A549 (cell line): ENCODE measurements around the gene C4orf17. TPM values are rescaled to one million over a fixed set of nuclear protein-coding genes. Genes with fewer than 3 reads are reported as not detected.

Experiments
- ATAC-seq, 2 experiments: fragments of 200-7000 bp in 1 of 2; fragments of >200 bp in 1 of 2; cut with Nextera tagmentation in 1 of 2; cut with Tn5 transposase in 1 of 2; 3 replicates each; pipeline versions ENCODE4 v1.8.0 to v1.9.1; 2018 to 2020; ENCODE audit warnings: mild to moderate bottlenecking in 1 of 2, moderate library complexity in 1 of 2
- CTCF ChIA-PET: fragments of 300-600 bp; sonication (Branson Sonifier 250); formaldehyde crosslinking; extraction: SDS; loops from one replicate; lab custom pipeline; 2021; ENCODE audit warnings: antibody characterized with exemption, inconsistent platforms; lab: Yijun Ruan, JAX
- POLR2A ChIA-PET: fragments of 350-600 bp; formaldehyde crosslinking; extraction: SDS; loops from one replicate; lab custom pipeline; 2021; ENCODE audit warnings: antibody characterized with exemption, inconsistent platforms; lab: Yijun Ruan, JAX
- DNase-seq, 2 experiments: peaks; one replicate each; pipeline versions ENCODE4 v3.0.0 to v3.0.0-alpha.2; 2011 to 2016; ENCODE audit warnings: low read depth in 1 of 2, low spot score in 1 of 2
- FAIRE-seq: peaks from 2 replicates; lab custom pipeline; 2011; peaks lifted over from hg19 to GRCh38; lab: Jason Lieb, UNC
- H3K27ac ChIP-seq, 2 experiments: fragments of >200 bp; sonication (Bioruptor Twin); formaldehyde crosslinking; 3 replicates each; pipeline ENCODE4 v1.5.1; 2016 to 2017
- H3K4me1 ChIP-seq: fragments of >200 bp; sonication (Bioruptor Twin); formaldehyde crosslinking; 3 replicates; pipeline ENCODE4 v1.6.1; 2016
- H3K4me2 ChIP-seq: fragments of >200 bp; sonication (Bioruptor Twin); formaldehyde crosslinking; 3 replicates; pipeline ENCODE4 v1.6.1; 2016
- H3K4me3 ChIP-seq: fragments of >200 bp; sonication (Bioruptor Twin); formaldehyde crosslinking; 3 replicates; pipeline ENCODE4 v1.5.1; 2016
- H3K9me3 ChIP-seq: fragments of >200 bp; sonication (Bioruptor Twin); formaldehyde crosslinking; 3 replicates; pipeline ENCODE4 v1.6.1; 2016
- CBX2 ChIP-seq: fragments of 200-600 bp; sonication (generic); IDR thresholded peaks from 2 replicates; pipeline ENCODE4 v1.6.1; 2016; ENCODE audit warnings: low read depth, mild to moderate bottlenecking, borderline replicate concordance
- EHMT2 ChIP-seq: fragments of 200-600 bp; sonication (generic); IDR thresholded peaks from 2 replicates; pipeline ENCODE4 v1.6.1; 2016; ENCODE audit warnings: antibody characterized with exemption, low read depth, mild to moderate bottlenecking, moderate library complexity
- FOSB ChIP-seq: fragments of 250-450 bp; sonication (Bioruptor Pico); IDR thresholded peaks from 2 replicates; pipeline ENCODE4 v1.5.0; 2020; ENCODE audit warnings: mild to moderate bottlenecking, moderate library complexity
- FOSL2 ChIP-seq, 2 experiments: fragments of 450-650 bp in 1 of 2; fragments of >200 bp in 1 of 2; sonication (Bioruptor Twin) in 1 of 2; formaldehyde crosslinking; IDR thresholded peaks; 2 replicates each; pipeline versions ENCODE4 v1.5.0 to v1.6.1; 2016 to 2020; ENCODE audit warnings: mild to moderate bottlenecking in 1 of 2, moderate library complexity in 1 of 2
- GATA3 ChIP-seq: IDR thresholded peaks from 2 replicates; pipeline ENCODE4 v1.6.1; 2012; ENCODE audit warnings: borderline replicate concordance
- HDAC2 ChIP-seq: fragments of 200-600 bp; sonication (generic); IDR thresholded peaks from 2 replicates; pipeline ENCODE4 v1.6.1; 2016
- HEYL ChIP-seq: fragments of 250-450 bp; sonication (Bioruptor Pico); IDR thresholded peaks from 2 replicates; pipeline ENCODE4 v1.8.0; 2021; ENCODE audit warnings: mild to moderate bottlenecking, moderate library complexity
- RAD21 ChIP-seq, 2 experiments: fragments of >200 bp in 1 of 2; sonication (Bioruptor Twin) in 1 of 2; formaldehyde crosslinking in 1 of 2; IDR thresholded peaks in 1 of 2; conservative IDR thresholded peaks in 1 of 2; 2 replicates in 1 of 2; 3 replicates in 1 of 2; pipeline ENCODE4 v1.6.1; 2012 to 2018; ENCODE audit warnings: inconsistent platforms in 1 of 2
- ZFP36 ChIP-seq: fragments of 450-650 bp; IDR thresholded peaks from 2 replicates; pipeline ENCODE4 v1.6.1; 2014; ENCODE audit warnings: borderline replicate concordance; ENCODE audit not compliant: partially characterized antibody
- WGBS: methylation state at CpG from one replicate; pipeline ENCODE4 v1.1.6; 2017; ENCODE audit errors: missing lambda C conversion rate; 5-methylcytosine and 5-hydroxymethylcytosine counted together
- polyA minus RNA-seq: library from RNA; depleted of rRNA, polyadenylated mRNA; stranded (reverse); fragments of >200 nt; gene quantifications from 2 replicates; pipeline ENCODE4 v1.2.3, GENCODE V29; 2011; rRNA and poly(A)+ RNA removed
- polyA plus RNA-seq, 4 experiments: library from polyadenylated mRNA; depleted of rRNA in 3 of 4; stranded (reverse); fragments of >200 nt; fragmentation: RNase III in 1 of 4; extraction: RNeasy Plus Mini Kit Qiagen cat#74134 plus additional on column Dnase treatment in 1 of 4; gene quantifications; 2 replicates in 3 of 4; 3 replicates in 1 of 4; pipeline ENCODE4 v1.2.3, GENCODE V29; 2011 to 2017
- TF ChIP-seq, protein P1 (sequence below): fragments of 150-350 bp; IDR thresholded peaks from 2 replicates; pipeline ENCODE4 v1.6.1; 2014; ENCODE audit warnings: low read depth, mild to moderate bottlenecking, low read length
- TF ChIP-seq, protein P2 (sequence below): IDR thresholded peaks from 2 replicates; pipeline ENCODE4 v1.6.1; 2012
- TF ChIP-seq, protein P3 (sequence below): fragments of 200-600 bp; sonication (generic); IDR thresholded peaks from 2 replicates; pipeline ENCODE4 v1.6.1; 2016; ENCODE audit warnings: antibody characterized with exemption, mild to moderate bottlenecking, moderate library complexity
- TF ChIP-seq, protein P4 (sequence below): fragments of >200 bp; sonication (Bioruptor Twin); formaldehyde crosslinking; IDR thresholded peaks from 3 replicates; pipeline ENCODE4 v1.6.1; 2016
- TF ChIP-seq, protein P5 (sequence below): fragments of 250-450 bp; sonication (Bioruptor Pico); IDR thresholded peaks from 2 replicates; pipeline ENCODE4 v1.5.0; 2020; ENCODE audit warnings: low read depth, mild to moderate bottlenecking, moderate library complexity
- TF ChIP-seq, protein P6 (sequence below): IDR thresholded peaks from 2 replicates; pipeline ENCODE4 v1.6.1; 2012; ENCODE audit warnings: low read depth, borderline replicate concordance
- TF ChIP-seq, protein P7 (sequence below): IDR thresholded peaks from 2 replicates; pipeline ENCODE4 v1.6.1; 2012

Gene C4orf17
- polyA plus RNA-seq (2011; rRNA removed) (not detected in 2 replicates), polyA plus RNA-seq (2017; fragmentation: RNase III; extraction: RNeasy Plus Mini Kit Qiagen cat#74134 plus additional on column Dnase treatment) (not detected in 3 replicates), polyA minus RNA-seq (not detected in 2 replicates)
- not detected in 2 replicates for polyA plus RNA-seq (2012; cell fraction: cytosol; rRNA removed)
- not detected in 2 replicates for polyA plus RNA-seq (2012; cell fraction: nucleus; rRNA removed)

DNA sequence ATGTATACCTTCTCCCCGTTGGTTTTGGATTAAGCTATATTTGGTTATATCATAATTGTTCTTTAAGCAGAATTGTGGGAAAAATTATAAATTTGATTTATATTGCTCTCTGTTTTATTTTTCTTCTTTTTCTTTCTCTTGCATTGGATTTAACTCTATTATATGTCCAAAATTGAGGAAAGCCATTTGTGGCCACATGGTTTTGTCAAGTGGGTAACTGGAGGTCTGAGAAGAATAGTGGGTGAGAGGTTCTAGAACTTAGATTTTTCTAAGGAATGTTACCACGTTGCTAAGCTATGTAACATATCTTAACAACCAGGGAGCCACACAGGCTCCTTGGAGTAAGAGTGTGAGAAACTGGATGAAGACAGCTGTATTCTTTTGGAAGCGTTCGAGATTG lies at the start of gene C4orf17:
Gene C4orf17 (plus strand): TSS at position 301 of the 400 bp plus-strand sequence. CDS start 2,061 bp downstream, outside the sequence.
- H3K27ac ChIP-seq: no peak within 1 kb of the TSS
- WGBS: 47% methylated on average over 4 of the region's 4 CpGs
- POLR2A ChIA-PET: no interaction called here
- H3K9me3 ChIP-seq: no peaks in the 10 kb centered on the region
- no peak within 1 kb of the TSS for H3K4me3 ChIP-seq
- ATAC-seq (no peak), FAIRE-seq (no peak), DNase-seq (no peak)
- TF ChIP-seq HDAC2 (no peak), ZFP36 (no peak), EHMT2 (no peak), GATA3 (no peak), FOSB (no peak), FOSL2 (IDR thresholded peaks at IDR 0.05) (no peak), FOSL2 (CRISPR knock-in tag; IDR thresholded peaks at IDR 0.05) (no peak), CBX2 (no peak), RAD21 (conservative IDR thresholded peaks at IDR 0.05 in 1 of 2, IDR thresholded peaks at IDR 0.05 in 1 of 2) (no peak), HEYL (CRISPR knock-in tag) (no peak)
- TF ChIP-seq, protein P1, sequence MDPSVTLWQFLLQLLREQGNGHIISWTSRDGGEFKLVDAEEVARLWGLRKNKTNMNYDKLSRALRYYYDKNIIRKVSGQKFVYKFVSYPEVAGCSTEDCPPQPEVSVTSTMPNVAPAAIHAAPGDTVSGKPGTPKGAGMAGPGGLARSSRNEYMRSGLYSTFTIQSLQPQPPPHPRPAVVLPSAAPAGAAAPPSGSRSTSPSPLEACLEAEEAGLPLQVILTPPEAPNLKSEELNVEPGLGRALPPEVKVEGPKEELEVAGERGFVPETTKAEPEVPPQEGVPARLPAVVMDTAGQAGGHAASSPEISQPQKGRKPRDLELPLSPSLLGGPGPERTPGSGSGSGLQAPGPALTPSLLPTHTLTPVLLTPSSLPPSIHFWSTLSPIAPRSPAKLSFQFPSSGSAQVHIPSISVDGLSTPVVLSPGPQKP: no peak
- TF ChIP-seq, protein P2, sequence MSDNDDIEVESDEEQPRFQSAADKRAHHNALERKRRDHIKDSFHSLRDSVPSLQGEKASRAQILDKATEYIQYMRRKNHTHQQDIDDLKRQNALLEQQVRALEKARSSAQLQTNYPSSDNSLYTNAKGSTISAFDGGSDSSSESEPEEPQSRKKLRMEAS: no peak
- TF ChIP-seq, protein P3, sequence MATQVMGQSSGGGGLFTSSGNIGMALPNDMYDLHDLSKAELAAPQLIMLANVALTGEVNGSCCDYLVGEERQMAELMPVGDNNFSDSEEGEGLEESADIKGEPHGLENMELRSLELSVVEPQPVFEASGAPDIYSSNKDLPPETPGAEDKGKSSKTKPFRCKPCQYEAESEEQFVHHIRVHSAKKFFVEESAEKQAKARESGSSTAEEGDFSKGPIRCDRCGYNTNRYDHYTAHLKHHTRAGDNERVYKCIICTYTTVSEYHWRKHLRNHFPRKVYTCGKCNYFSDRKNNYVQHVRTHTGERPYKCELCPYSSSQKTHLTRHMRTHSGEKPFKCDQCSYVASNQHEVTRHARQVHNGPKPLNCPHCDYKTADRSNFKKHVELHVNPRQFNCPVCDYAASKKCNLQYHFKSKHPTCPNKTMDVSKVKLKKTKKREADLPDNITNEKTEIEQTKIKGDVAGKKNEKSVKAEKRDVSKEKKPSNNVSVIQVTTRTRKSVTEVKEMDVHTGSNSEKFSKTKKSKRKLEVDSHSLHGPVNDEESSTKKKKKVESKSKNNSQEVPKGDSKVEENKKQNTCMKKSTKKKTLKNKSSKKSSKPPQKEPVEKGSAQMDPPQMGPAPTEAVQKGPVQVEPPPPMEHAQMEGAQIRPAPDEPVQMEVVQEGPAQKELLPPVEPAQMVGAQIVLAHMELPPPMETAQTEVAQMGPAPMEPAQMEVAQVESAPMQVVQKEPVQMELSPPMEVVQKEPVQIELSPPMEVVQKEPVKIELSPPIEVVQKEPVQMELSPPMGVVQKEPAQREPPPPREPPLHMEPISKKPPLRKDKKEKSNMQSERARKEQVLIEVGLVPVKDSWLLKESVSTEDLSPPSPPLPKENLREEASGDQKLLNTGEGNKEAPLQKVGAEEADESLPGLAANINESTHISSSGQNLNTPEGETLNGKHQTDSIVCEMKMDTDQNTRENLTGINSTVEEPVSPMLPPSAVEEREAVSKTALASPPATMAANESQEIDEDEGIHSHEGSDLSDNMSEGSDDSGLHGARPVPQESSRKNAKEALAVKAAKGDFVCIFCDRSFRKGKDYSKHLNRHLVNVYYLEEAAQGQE: no peak
- TF ChIP-seq, protein P4, sequence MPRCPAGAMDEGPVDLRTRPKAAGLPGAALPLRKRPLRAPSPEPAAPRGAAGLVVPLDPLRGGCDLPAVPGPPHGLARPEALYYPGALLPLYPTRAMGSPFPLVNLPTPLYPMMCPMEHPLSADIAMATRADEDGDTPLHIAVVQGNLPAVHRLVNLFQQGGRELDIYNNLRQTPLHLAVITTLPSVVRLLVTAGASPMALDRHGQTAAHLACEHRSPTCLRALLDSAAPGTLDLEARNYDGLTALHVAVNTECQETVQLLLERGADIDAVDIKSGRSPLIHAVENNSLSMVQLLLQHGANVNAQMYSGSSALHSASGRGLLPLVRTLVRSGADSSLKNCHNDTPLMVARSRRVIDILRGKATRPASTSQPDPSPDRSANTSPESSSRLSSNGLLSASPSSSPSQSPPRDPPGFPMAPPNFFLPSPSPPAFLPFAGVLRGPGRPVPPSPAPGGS: no peak
- TF ChIP-seq, protein P5, sequence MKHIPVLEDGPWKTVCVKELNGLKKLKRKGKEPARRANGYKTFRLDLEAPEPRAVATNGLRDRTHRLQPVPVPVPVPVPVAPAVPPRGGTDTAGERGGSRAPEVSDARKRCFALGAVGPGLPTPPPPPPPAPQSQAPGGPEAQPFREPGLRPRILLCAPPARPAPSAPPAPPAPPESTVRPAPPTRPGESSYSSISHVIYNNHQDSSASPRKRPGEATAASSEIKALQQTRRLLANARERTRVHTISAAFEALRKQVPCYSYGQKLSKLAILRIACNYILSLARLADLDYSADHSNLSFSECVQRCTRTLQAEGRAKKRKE (CRISPR knock-in tag): no peak
- TF ChIP-seq, protein P6, sequence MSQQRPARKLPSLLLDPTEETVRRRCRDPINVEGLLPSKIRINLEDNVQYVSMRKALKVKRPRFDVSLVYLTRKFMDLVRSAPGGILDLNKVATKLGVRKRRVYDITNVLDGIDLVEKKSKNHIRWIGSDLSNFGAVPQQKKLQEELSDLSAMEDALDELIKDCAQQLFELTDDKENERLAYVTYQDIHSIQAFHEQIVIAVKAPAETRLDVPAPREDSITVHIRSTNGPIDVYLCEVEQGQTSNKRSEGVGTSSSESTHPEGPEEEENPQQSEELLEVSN: no peak
- TF ChIP-seq, protein P7, sequence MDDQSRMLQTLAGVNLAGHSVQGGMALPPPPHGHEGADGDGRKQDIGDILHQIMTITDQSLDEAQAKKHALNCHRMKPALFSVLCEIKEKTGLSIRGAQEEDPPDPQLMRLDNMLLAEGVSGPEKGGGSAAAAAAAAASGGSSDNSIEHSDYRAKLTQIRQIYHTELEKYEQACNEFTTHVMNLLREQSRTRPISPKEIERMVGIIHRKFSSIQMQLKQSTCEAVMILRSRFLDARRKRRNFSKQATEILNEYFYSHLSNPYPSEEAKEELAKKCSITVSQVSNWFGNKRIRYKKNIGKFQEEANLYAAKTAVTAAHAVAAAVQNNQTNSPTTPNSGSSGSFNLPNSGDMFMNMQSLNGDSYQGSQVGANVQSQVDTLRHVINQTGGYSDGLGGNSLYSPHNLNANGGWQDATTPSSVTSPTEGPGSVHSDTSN: no peak
- H3K4me2 ChIP-seq: no peak within 1 kb of the TSS
- CTCF ChIA-PET: interaction anchor here (0.8 kb wide), 1 partner anchor 48 kb away, joined by 3 read pairs; no protein-coding TSS in a partner anchor
- H3K4me1 ChIP-seq: no peaks in the 10 kb centered on the region
